Tibial nerve (tissue), 4 donors: ENCODE results near the gene C1orf50.

Source experiments
- EP300 ChIP-seq, 2 donors: sonication (generic); formaldehyde crosslinking; IDR thresholded peaks; one replicate each; pipeline ENCODE4 v1.6.1; 2017; ENCODE audit warnings: antibody characterized with exemption in 2 of 2, mild to moderate bottlenecking in 1 of 2
- POLR2A ChIP-seq, 2 donors: fragments of 450-650 bp; IDR thresholded peaks; one replicate each; pipeline ENCODE4 v1.6.1; 2017; ENCODE audit warnings: antibody characterized with exemption in 2 of 2, mild to moderate bottlenecking in 2 of 2, moderate library complexity in 2 of 2
- TF ChIP-seq, protein P1 (sequence below), 5 experiments: fragments of 200-600 bp in 3 of 5; fragments of 450-650 bp in 2 of 5; sonication (generic) in 3 of 5; IDR thresholded peaks; one replicate each; pipeline ENCODE4 v1.5.1; 2016 to 2019; ENCODE audit warnings: antibody characterized with exemption in 5 of 5, mild to moderate bottlenecking in 3 of 5, moderate library complexity in 2 of 5

DNA sequence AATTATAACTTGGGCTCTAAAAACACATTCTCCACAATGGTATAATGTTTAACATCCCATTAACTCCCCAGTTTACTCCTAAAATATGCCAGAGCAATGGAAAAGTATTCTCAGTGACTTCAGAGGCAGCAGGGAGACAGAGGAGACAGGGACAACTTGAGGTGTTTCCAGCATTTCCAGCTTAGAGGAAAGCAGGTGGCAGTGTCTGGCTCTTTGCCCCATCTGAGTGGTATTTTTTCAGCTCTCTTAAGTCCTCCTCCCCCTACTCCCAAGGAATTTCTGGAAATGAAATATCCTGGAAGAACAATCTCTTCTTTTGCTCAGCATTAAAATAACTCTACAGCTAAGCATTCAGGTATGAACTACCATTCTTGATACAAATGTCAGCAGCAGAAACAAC lies 39.1 kb downstream of the C1orf50 start:
- TF ChIP-seq, protein P1, sequence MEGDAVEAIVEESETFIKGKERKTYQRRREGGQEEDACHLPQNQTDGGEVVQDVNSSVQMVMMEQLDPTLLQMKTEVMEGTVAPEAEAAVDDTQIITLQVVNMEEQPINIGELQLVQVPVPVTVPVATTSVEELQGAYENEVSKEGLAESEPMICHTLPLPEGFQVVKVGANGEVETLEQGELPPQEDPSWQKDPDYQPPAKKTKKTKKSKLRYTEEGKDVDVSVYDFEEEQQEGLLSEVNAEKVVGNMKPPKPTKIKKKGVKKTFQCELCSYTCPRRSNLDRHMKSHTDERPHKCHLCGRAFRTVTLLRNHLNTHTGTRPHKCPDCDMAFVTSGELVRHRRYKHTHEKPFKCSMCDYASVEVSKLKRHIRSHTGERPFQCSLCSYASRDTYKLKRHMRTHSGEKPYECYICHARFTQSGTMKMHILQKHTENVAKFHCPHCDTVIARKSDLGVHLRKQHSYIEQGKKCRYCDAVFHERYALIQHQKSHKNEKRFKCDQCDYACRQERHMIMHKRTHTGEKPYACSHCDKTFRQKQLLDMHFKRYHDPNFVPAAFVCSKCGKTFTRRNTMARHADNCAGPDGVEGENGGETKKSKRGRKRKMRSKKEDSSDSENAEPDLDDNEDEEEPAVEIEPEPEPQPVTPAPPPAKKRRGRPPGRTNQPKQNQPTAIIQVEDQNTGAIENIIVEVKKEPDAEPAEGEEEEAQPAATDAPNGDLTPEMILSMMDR (IDR thresholded peaks at IDR 0.05) = no peak
- no peak for TF ChIP-seq POLR2A (IDR thresholded peaks at IDR 0.05)
- no peak for TF ChIP-seq EP300 (IDR thresholded peaks at IDR 0.05)
